ENCODE measurements around the gene COTL1. TPM values are rescaled to one million over a fixed set of nuclear protein-coding genes. Genes with fewer than 3 reads are reported as not detected.

COTL1 gene
- total and polyA plus RNA-seq, 4 experiments from 2014 or later = 181 to 683 (median 387) TPM

DNA sequence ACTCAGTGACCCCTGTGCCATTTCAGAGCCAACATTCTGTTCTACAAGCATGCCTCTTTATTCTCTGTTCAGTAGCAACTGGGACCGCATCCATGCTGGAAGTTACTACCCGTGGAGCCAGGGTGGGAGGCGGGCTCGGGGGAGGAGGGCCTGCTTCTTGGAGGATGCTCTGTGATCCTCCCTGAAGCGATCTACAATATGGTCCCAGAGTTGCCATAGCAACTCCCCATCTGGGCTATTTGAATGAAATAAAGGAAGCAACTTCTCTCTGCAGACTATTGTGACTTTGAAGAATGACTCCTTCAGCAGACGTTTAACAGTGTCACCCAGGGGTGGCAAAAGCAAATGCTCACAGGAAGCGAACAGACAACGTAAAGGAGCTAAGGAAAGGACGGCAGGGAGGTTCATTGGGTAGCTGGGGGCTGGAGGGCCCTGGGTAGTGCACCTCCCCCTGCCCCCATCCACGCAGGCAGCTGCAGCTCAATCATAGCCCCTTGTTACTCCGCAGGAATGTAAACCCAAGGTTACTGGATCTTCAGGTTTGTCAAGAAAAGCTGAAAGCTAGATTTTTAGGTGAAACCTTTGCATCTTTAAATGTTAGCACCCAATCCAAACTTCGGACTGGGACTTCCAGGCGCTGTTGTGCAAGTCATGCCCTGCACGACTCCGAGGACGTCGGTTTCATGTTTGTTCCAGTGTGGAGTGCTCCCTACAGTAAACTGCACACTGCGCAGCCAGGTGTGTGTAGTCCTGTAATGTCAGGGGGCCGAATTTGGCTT lies 62.3 kb downstream of the COTL1 start:
- Mint-ChIP-seq H3K9me3 (no peaks in the 10 kb centered on the region), H3K4me3 (peak overlapping the region in 2 of 8 donors; percentile 11 to 24), H3K27me3 (no peaks in the 10 kb centered on the region), H3K4me1 (peaks cover 30 to 51% (median 42%) of the 10 kb centered on the region in 4 donors), H3K36me3 (peaks cover 0 to 6% of the 10 kb centered on the region in 2 donors), H3K27ac (peak overlapping the region in 5 of 7 donors; percentile 55 to 87 (median 86))
- Histone ChIP-seq H3K4me3 (ENCODE audit: low read length in 2 of 2) (no peak overlapping the region), H3K9me3 (ENCODE audit: control insufficient read depth in 1 of 2, low read length in 2 of 2) (no peaks in the 10 kb centered on the region), H3K4me1 (ENCODE audit: insufficient read depth, low read length) (peaks cover 49% of the 10 kb centered on the region), H3K27ac (ENCODE audit: low read depth, low read length) (no peak overlapping the region), H3K36me3 (ENCODE audit: insufficient read depth, low read length) (no peaks in the 10 kb centered on the region), H3K27me3 (ENCODE audit: insufficient read depth, low read length) (no peaks in the 10 kb centered on the region)
- no peak for DNase-seq
- intact Hi-C loops (cut with micrococcal nuclease) = loop anchor here (2.0 kb wide), 1 partner anchor 45 kb away; no protein-coding TSS in a partner anchor
- ChIA-PET POLR2A (ENCODE audit: partially characterized antibody) (interaction anchor here (2.0 to 10.4 kb wide), 6 partner anchors 8 to 61 kb away, joined by 9 to 245 read pairs (median 48); partner anchors contain the start of gene COTL1), CTCF (ENCODE audit: partially characterized antibody) (interaction anchor here (1.2 to 5.2 kb wide), 2 partner anchors 41 to 45 kb away, joined by 4 to 23 read pairs; no protein-coding TSS in a partner anchor)

DNA sequence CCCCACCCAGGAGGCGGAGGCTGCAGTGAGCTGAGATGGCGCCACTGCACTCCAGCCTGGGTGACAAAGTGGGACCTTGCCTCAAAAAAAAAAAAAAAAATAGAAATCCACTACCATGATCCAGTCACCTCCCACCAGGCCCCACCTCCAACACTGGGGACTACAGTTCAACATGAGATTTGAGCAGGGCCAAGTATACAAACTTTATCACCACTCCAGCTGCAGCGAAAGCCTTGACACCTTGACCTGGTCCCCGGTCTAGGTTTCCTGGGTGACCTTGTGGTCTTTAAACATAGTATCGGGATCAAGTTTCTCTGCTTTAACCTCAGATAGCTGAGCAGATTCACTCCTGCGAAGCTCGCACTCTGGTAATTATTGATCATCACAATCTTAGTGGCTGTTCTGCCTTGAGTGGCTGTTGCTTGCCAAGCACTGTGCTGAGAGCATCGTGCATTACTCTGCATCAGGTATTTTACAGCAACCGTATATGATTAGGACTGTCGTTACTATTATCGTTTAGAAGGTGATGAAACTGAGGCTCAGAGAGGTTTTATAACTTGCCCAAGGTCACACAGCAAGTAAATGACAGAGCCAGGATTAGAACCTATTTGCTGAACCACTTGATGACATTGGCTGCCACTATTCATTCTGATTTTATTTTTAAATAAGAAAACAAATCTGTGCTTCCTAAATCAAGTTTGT lies 63.1 kb downstream of the COTL1 start:
- Mint-ChIP-seq H3K9me3 (no peaks in the 10 kb centered on the region), H3K4me1 (peaks cover 38 to 60% (median 50%) of the 10 kb centered on the region in 4 donors), H3K36me3 (peaks cover 0 to 6% of the 10 kb centered on the region in 2 donors), H3K27me3 (no peaks in the 10 kb centered on the region), H3K27ac (peak overlapping the region; percentile 86 to 98 (median 94)), H3K4me3 (peak overlapping the region in 6 of 8 donors; percentile 26 to 98 (median 94))
- DNase-seq = no peak
- H3K4me3 ChIP-seq (ENCODE audit: low read length in 2 of 2) = peak overlapping the region in 1 of 2 donors; percentile 85
- H3K27ac ChIP-seq (ENCODE audit: low read depth, low read length) = peak overlapping the region; percentile 55
- CTCF ChIA-PET (ENCODE audit: partially characterized antibody) = interaction anchor here (0.6 to 5.2 kb wide), 12 partner anchors 9 to 74 kb away, joined by 3 to 23 read pairs (median 4); no protein-coding TSS in a partner anchor
- H3K4me1 ChIP-seq (ENCODE audit: insufficient read depth, low read length) = peaks cover 57% of the 10 kb centered on the region
- POLR2A ChIA-PET (ENCODE audit: partially characterized antibody) = interaction anchor here (0.6 to 10.4 kb wide), 15 partner anchors 9 to 474 kb away, joined by 3 to 245 read pairs (median 5); partner anchors contain the start of genes COTL1 and KLHL36
- H3K9me3 ChIP-seq (ENCODE audit: control insufficient read depth in 1 of 2, low read length in 2 of 2) = no peaks in the 10 kb centered on the region
- H3K27me3 ChIP-seq (ENCODE audit: insufficient read depth, low read length) = no peaks in the 10 kb centered on the region
- no peaks in the 10 kb centered on the region for H3K36me3 ChIP-seq (ENCODE audit: insufficient read depth, low read length)
- intact Hi-C loops (cut with micrococcal nuclease) = loop anchor here (1.0 to 2.0 kb wide), 2 partner anchors 46 to 64 kb away; partner anchors contain the start of gene COTL1

DNA sequence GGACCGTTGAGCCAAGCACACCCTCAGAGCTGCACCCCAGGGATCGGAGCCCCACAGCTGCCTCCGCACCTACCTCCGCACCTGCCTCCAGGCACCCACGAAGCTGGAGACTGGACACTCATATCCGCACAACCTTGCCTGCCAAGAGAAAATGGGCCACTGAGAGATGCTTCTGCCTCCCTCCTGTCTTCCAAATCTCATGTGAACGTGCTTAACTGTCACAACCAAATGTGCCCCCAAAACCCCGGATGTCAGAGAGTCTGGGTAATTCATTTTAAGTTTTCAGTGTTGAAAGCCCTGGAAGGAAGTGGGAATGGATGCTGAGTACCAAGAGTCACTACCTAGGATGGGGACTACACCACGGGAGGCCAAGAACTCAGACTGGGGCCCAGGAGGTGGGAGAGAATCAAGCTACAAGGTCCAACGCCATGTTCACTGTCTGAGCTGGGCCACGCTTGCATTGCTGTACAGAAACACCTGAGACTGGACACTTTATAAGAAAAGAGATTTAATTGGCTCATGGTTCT lies 63.9 kb downstream of the COTL1 start:
- Mint-ChIP-seq H3K4me1 (peaks cover 45 to 68% (median 56%) of the 10 kb centered on the region in 4 donors), H3K4me3 (peak overlapping the region; percentile 83 to 98 (median 92)), H3K27me3 (no peaks in the 10 kb centered on the region), H3K36me3 (peaks cover 0 to 10% of the 10 kb centered on the region in 2 donors), H3K27ac (peak overlapping the region; percentile 86 to 98 (median 94)), H3K9me3 (no peaks in the 10 kb centered on the region)
- Histone ChIP-seq H3K27me3 (ENCODE audit: insufficient read depth, low read length) (no peaks in the 10 kb centered on the region), H3K36me3 (ENCODE audit: insufficient read depth, low read length) (no peaks in the 10 kb centered on the region), H3K27ac (ENCODE audit: low read depth, low read length) (peak overlapping the region; percentile 55), H3K4me1 (ENCODE audit: insufficient read depth, low read length) (peaks cover 65% of the 10 kb centered on the region), H3K4me3 (ENCODE audit: low read length in 2 of 2) (peak overlapping the region; percentile 40 to 85), H3K9me3 (ENCODE audit: control insufficient read depth in 1 of 2, low read length in 2 of 2) (no peaks in the 10 kb centered on the region)
- intact Hi-C loops (cut with micrococcal nuclease) = loop anchor here (1.0 to 2.0 kb wide), 2 partner anchors 47 to 64 kb away; partner anchors contain the start of gene COTL1
- DNase-seq = peak; percentile 70 to 79 (median 77)
- POLR2A ChIA-PET (ENCODE audit: partially characterized antibody) = interaction anchor here (0.6 to 10.4 kb wide), 15 partner anchors 10 to 474 kb away, joined by 3 to 245 read pairs (median 5); partner anchors contain the start of genes COTL1 and KLHL36
- CTCF ChIA-PET (ENCODE audit: partially characterized antibody) = interaction anchor here (0.7 to 5.2 kb wide), 14 partner anchors 10 to 75 kb away, joined by 3 to 23 read pairs (median 4); no protein-coding TSS in a partner anchor

DNA sequence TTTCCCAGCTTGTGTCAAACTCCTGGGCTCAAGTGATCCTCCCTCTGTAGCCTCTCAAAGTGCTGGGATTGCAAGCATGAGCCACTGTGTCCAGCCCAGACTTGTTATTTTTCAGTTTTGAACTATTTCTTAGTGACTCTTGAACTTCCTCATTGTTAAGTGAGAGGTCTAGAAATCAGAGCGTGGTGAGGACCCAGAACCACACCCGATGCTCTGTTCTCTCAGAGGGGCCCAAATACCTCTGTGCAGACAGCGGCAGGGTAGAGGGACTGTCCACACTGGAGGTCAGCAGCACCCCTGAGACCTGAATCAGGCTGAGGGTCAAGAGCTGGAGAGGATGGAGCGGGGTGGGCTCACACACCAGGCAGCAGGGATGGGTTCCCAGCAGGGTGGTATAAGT lies 65.7 kb downstream of the COTL1 start:
- peaks cover 47 to 74% (median 60%) of the 10 kb centered on the region in 4 donors for H3K4me1 Mint-ChIP-seq
- peaks cover 82% of the 10 kb centered on the region for H3K4me1 ChIP-seq (ENCODE audit: insufficient read depth, low read length)
- H3K4me3 ChIP-seq (ENCODE audit: low read length in 2 of 2) = peak overlapping the region; percentile 44 to 85

DNA sequence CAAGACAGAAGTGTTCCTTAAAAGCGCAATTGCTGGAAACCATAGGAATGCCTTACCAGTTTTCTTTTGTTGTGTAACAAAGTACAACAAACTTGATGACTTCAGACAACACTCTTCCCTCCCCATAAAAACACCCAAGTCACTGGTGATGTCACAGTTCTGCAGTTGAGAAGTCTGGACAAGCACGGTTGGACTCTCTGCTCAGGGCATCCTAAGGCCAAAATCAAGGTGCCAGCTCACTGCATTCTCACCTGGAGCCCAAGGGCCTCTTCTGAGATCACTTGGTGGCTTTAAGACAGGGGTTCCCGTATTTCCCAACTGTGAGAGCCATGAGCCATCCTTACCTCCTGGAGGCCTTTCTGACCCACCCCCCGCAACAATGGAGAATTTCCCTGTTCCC lies 67.8 kb downstream of the COTL1 start:
- peaks cover 50 to 78% (median 65%) of the 10 kb centered on the region in 4 donors for H3K4me1 Mint-ChIP-seq
- H3K36me3 Mint-ChIP-seq = peaks cover 4 to 20% of the 10 kb centered on the region in 2 donors
- H3K27ac ChIP-seq (ENCODE audit: low read depth, low read length) = peak overlapping the region; percentile 81
- peaks cover 78% of the 10 kb centered on the region for H3K4me1 ChIP-seq (ENCODE audit: insufficient read depth, low read length)
- intact Hi-C loops (cut with micrococcal nuclease) = no loop called here
- H3K9me3 Mint-ChIP-seq = no peaks in the 10 kb centered on the region
- no peak for DNase-seq
- peak overlapping the region; percentile 91 to 99 (median 97) for H3K27ac Mint-ChIP-seq
- H3K27me3 Mint-ChIP-seq = no peaks in the 10 kb centered on the region
- CTCF ChIA-PET (ENCODE audit: partially characterized antibody) = interaction anchor here (0.8 to 2.1 kb wide), 5 partner anchors 9 to 44 kb away, joined by 4 to 12 read pairs (median 4); no protein-coding TSS in a partner anchor
- peak overlapping the region; percentile 79 to 94 (median 87) for H3K4me3 Mint-ChIP-seq
- H3K27me3 ChIP-seq (ENCODE audit: insufficient read depth, low read length) = no peaks in the 10 kb centered on the region
- POLR2A ChIA-PET (ENCODE audit: partially characterized antibody) = interaction anchor here (1.4 to 10.4 kb wide), 11 partner anchors 9 to 67 kb away, joined by 4 to 245 read pairs (median 19); partner anchors contain the start of genes COTL1 and MEAK7
- H3K36me3 ChIP-seq (ENCODE audit: insufficient read depth, low read length) = no peaks in the 10 kb centered on the region
- H3K9me3 ChIP-seq (ENCODE audit: control insufficient read depth in 1 of 2, low read length in 2 of 2) = no peaks in the 10 kb centered on the region
- H3K4me3 ChIP-seq (ENCODE audit: low read length in 2 of 2) = peak overlapping the region in 1 of 2 donors; percentile 60

More for the DNA sequence above, 65.7 kb downstream of the COTL1 start:
- no peak for DNase-seq
- peaks cover 0 to 12% of the 10 kb centered on the region in 2 donors for H3K36me3 Mint-ChIP-seq
- CTCF ChIA-PET (ENCODE audit: partially characterized antibody) = interaction anchor here (0.7 to 5.2 kb wide), 18 partner anchors 8 to 187 kb away, joined by 3 to 23 read pairs (median 4); partner anchors contain the start of gene COTL1
- intact Hi-C loops (cut with micrococcal nuclease) = no loop called here
- peak overlapping the region; percentile 76 to 98 (median 90) for H3K27ac Mint-ChIP-seq
- no peaks in the 10 kb centered on the region for H3K27me3 Mint-ChIP-seq
- H3K27me3 ChIP-seq (ENCODE audit: insufficient read depth, low read length) = no peaks in the 10 kb centered on the region
- H3K27ac ChIP-seq (ENCODE audit: low read depth, low read length) = peak overlapping the region; percentile 55
- peak overlapping the region; percentile 83 to 98 (median 92) for H3K4me3 Mint-ChIP-seq
- POLR2A ChIA-PET (ENCODE audit: partially characterized antibody) = interaction anchor here (0.6 to 10.4 kb wide), 13 partner anchors 10 to 97 kb away, joined by 3 to 245 read pairs (median 5); partner anchors contain the start of genes COTL1, KLHL36 and MEAK7
- no peaks in the 10 kb centered on the region for H3K9me3 Mint-ChIP-seq
- H3K9me3 ChIP-seq (ENCODE audit: control insufficient read depth in 1 of 2, low read length in 2 of 2) = no peaks in the 10 kb centered on the region
- no peaks in the 10 kb centered on the region for H3K36me3 ChIP-seq (ENCODE audit: insufficient read depth, low read length)
